CD4-positive, CD25-positive, alpha-beta regulatory T cell (primary cell): ENCODE results near the gene APOM. TPM values are rescaled to one million over a fixed set of nuclear protein-coding genes. Genes with fewer than 3 reads are reported as not detected.

Source experiments
- ATAC-seq, 2 donors: fragments of 150-1000 bp; cut with Tn5 transposase; one replicate each; pipeline ENCODE4 v1.10.0; 2021; ENCODE audit warnings: low read depth in 2 of 2, moderate number of reproducible peaks in 2 of 2, moderate library complexity in 1 of 2
- DNase-seq, 3 donors: peaks; one replicate each; pipeline versions ENCODE4 v3.0.0 to v3.0.0-alpha.2; 2012 to 2022; ENCODE audit warnings: mixed read lengths in 1 of 3
- H3K27ac ChIP-seq: one replicate; pipeline ENCODE4 v1.7.0; 2013; ENCODE audit warnings: mild to moderate bottlenecking, low read length; ENCODE audit not compliant: insufficient read depth, poor library complexity, severe bottlenecking
- H3K27me3 ChIP-seq: one replicate; pipeline ENCODE4 v1.7.0; 2013; ENCODE audit warnings: low read length; ENCODE audit not compliant: control insufficient read depth, insufficient read depth
- H3K36me3 ChIP-seq: one replicate; pipeline ENCODE4 v1.7.0; 2013; ENCODE audit warnings: mild to moderate bottlenecking, low read length, moderate library complexity; ENCODE audit not compliant: control insufficient read depth, insufficient read depth
- H3K4me1 ChIP-seq: 2 replicates; pipeline ENCODE4 v1.7.0; 2013; ENCODE audit warnings: mild to moderate bottlenecking, low read length; ENCODE audit not compliant: insufficient read depth, control insufficient read depth, poor library complexity, severe bottlenecking
- H3K4me3 ChIP-seq: one replicate; pipeline ENCODE4 v1.7.0; 2013; ENCODE audit warnings: low read depth, mild to moderate bottlenecking, low read length, moderate library complexity
- H3K9me3 ChIP-seq, 2 experiments: 1 replicate in 1 of 2; 2 replicates in 1 of 2; pipeline ENCODE4 v1.7.0; 2013; ENCODE audit warnings: low read length in 2 of 2, mild to moderate bottlenecking in 1 of 2, moderate library complexity in 1 of 2; ENCODE audit not compliant: control insufficient read depth in 2 of 2
- H3K27ac Mint-ChIP-seq, 3 donors: one replicate each; pipeline ENCODE4 v1.8.0; 2020 to 2022; ENCODE audit warnings: mild to moderate bottlenecking in 3 of 3, mixed read lengths in 3 of 3, moderate library complexity in 2 of 3
- H3K27me3 Mint-ChIP-seq: one replicate; pipeline ENCODE4 v1.8.0; 2022; ENCODE audit warnings: mild to moderate bottlenecking, mixed read lengths
- H3K36me3 Mint-ChIP-seq: one replicate; pipeline ENCODE4 v1.8.0; 2020; ENCODE audit warnings: mixed read lengths
- H3K4me1 Mint-ChIP-seq, 4 donors: one replicate each; pipeline ENCODE4 v1.8.0; 2020 to 2022; ENCODE audit warnings: mixed read lengths in 4 of 4, mild to moderate bottlenecking in 1 of 4
- H3K4me3 Mint-ChIP-seq, 4 donors: one replicate each; pipeline ENCODE4 v1.8.0; 2020 to 2022; ENCODE audit warnings: mild to moderate bottlenecking in 4 of 4, mixed read lengths in 4 of 4, moderate library complexity in 3 of 4
- H3K9me3 Mint-ChIP-seq, 7 donors: one replicate each; pipeline ENCODE4 v1.8.0; 2020 to 2022; ENCODE audit warnings: mixed read lengths in 7 of 7, mild to moderate bottlenecking in 3 of 7, moderate library complexity in 2 of 7
- polyA plus RNA-seq, 4 donors: library from polyadenylated mRNA; unstranded; fragments of 300-500 nt; fragmentation: Illumina TruSeq; gene quantifications; one replicate each; pipeline ENCODE4 v1.2.3, GENCODE V29; 2021
- total RNA-seq: library from RNA; stranded (reverse); gene quantifications from one replicate; pipeline ENCODE4 v1.2.3, GENCODE V29; 2022

The APOM gene
- total and polyA plus RNA-seq, 5 donors from 2014 or later, result 1.7 to 4.1 (median 2.6) TPM

- H3K36me3 Mint-ChIP-seq, result peaks cover 40% of the 10 kb centered on the region
- peak overlapping the region; percentile 98 for H3K27ac ChIP-seq
- H3K4me3 ChIP-seq, result peak overlapping the region; percentile 79
- no peak for ATAC-seq
- H3K27me3 Mint-ChIP-seq, result no peaks in the 10 kb centered on the region
- no peaks in the 10 kb centered on the region for H3K9me3 ChIP-seq
- no peak for DNase-seq
- peaks cover 4 to 74% (median 45%) of the 10 kb centered on the region in 4 donors for H3K4me1 Mint-ChIP-seq
- H3K9me3 Mint-ChIP-seq, result no peaks in the 10 kb centered on the region
- peak overlapping the region; percentile 92 to 98 (median 94) for H3K4me3 Mint-ChIP-seq
- H3K27me3 ChIP-seq, result no peaks in the 10 kb centered on the region
- H3K36me3 ChIP-seq, result peaks cover 50% of the 10 kb centered on the region
- H3K27ac Mint-ChIP-seq, result peak overlapping the region; percentile 98 to 100 (median 98)
- peaks cover 43% of the 10 kb centered on the region for H3K4me1 ChIP-seq
Measured at GRCh38 chr6:31666337-31666965, 10.8 kb downstream of the APOM start.

- Mint-ChIP-seq H3K4me3 (peak within 1 kb of the TSS in 3 of 4 donors; percentile 26 to 72 (median 47)), H3K9me3 (no peaks in the 10 kb centered on the region), H3K27ac (peak within 1 kb of the TSS in 1 of 3 donors; percentile 56), H3K27me3 (no peaks in the 10 kb centered on the region), H3K36me3 (peaks cover 40% of the 10 kb centered on the region), H3K4me1 (peaks cover 4 to 43% (median 25%) of the 10 kb centered on the region in 4 donors)
- peaks cover 15% of the 10 kb centered on the region for H3K4me1 ChIP-seq
- no peaks in the 10 kb centered on the region for H3K9me3 ChIP-seq
- ATAC-seq, result no peak
- H3K36me3 ChIP-seq, result peaks cover 58% of the 10 kb centered on the region
- no peak for DNase-seq
- no peak within 1 kb of the TSS for H3K27ac ChIP-seq
- no peaks in the 10 kb centered on the region for H3K27me3 ChIP-seq
- H3K4me3 ChIP-seq, result no peak within 1 kb of the TSS
Measured at GRCh38 chr6:31669676-31670075, 14.0 kb downstream of the APOM start, which contains the start of gene LY6G5B. Gene LY6G5B (plus strand): TSS chr6:31669976. CDS start chr6:31670951, 975 bp downstream.

GRCh38 chr6:31676322-31676903 is 20.7 kb downstream of the APOM start:
- Mint-ChIP-seq H3K27me3 (no peaks in the 10 kb centered on the region), H3K27ac (peak overlapping the region in 2 of 3 donors; percentile 38 to 93), H3K4me3 (peak overlapping the region in 1 of 4 donors; percentile 64), H3K36me3 (peaks cover 12% of the 10 kb centered on the region), H3K9me3 (no peaks in the 10 kb centered on the region), H3K4me1 (peaks cover 0 to 28% (median 14%) of the 10 kb centered on the region in 4 donors)
- ATAC-seq (no peak), DNase-seq (no peak)
- Histone ChIP-seq H3K9me3 (no peaks in the 10 kb centered on the region), H3K27ac (no peak overlapping the region), H3K4me1 (peaks cover 12% of the 10 kb centered on the region), H3K36me3 (peaks cover 20% of the 10 kb centered on the region), H3K27me3 (no peaks in the 10 kb centered on the region), H3K4me3 (no peak overlapping the region)

GRCh38 chr6:31676904-31677303 is 21.2 kb downstream of the APOM start:
- Histone ChIP-seq H3K9me3 (no peaks in the 10 kb centered on the region), H3K36me3 (peaks cover 16% of the 10 kb centered on the region), H3K27ac (no peak overlapping the region), H3K4me1 (peaks cover 16% of the 10 kb centered on the region), H3K27me3 (no peaks in the 10 kb centered on the region), H3K4me3 (no peak overlapping the region)
- no peaks in the 10 kb centered on the region for H3K9me3 Mint-ChIP-seq
- DNase-seq (no peak), ATAC-seq (no peak)
- H3K36me3 Mint-ChIP-seq, result peaks cover 12% of the 10 kb centered on the region
- peak overlapping the region in 1 of 4 donors; percentile 64 for H3K4me3 Mint-ChIP-seq
- no peaks in the 10 kb centered on the region for H3K27me3 Mint-ChIP-seq
- peaks cover 0 to 33% (median 16%) of the 10 kb centered on the region in 4 donors for H3K4me1 Mint-ChIP-seq
- peak overlapping the region in 2 of 3 donors; percentile 55 to 93 for H3K27ac Mint-ChIP-seq

GRCh38 chr6:31677955-31678354 is 22.3 kb downstream of the APOM start:
- Histone ChIP-seq H3K27ac (no peak overlapping the region), H3K27me3 (no peaks in the 10 kb centered on the region), H3K9me3 (no peaks in the 10 kb centered on the region), H3K4me3 (no peak overlapping the region), H3K4me1 (peaks cover 16% of the 10 kb centered on the region), H3K36me3 (peaks cover 10% of the 10 kb centered on the region)
- Mint-ChIP-seq H3K36me3 (peaks cover 4% of the 10 kb centered on the region), H3K27me3 (no peaks in the 10 kb centered on the region), H3K4me3 (peak overlapping the region in 2 of 4 donors; percentile 44 to 72), H3K4me1 (peaks cover 0 to 35% (median 18%) of the 10 kb centered on the region in 4 donors), H3K9me3 (no peaks in the 10 kb centered on the region), H3K27ac (peak overlapping the region in 1 of 3 donors; percentile 4)
- ATAC-seq (no peak), DNase-seq (no peak)

GRCh38 chr6:31680226-31681134 is 24.8 kb downstream of the APOM start, which contains the start of gene LY6G5C:
Gene LY6G5C (minus strand): TSS chr6:31681067. CDS start chr6:31680373, 694 bp downstream.
- DNase-seq, result peak; percentile 47 to 79 (median 61)
- H3K36me3 Mint-ChIP-seq, result peaks cover 4% of the 10 kb centered on the region
- H3K4me1 Mint-ChIP-seq, result peaks cover 0 to 35% (median 18%) of the 10 kb centered on the region in 4 donors
- Histone ChIP-seq H3K27ac (peak within 1 kb of the TSS; percentile 53), H3K27me3 (no peaks in the 10 kb centered on the region), H3K4me3 (peak within 1 kb of the TSS; percentile 86), H3K4me1 (peaks cover 16% of the 10 kb centered on the region), H3K9me3 (no peaks in the 10 kb centered on the region), H3K36me3 (peaks cover 8% of the 10 kb centered on the region)
- H3K4me3 Mint-ChIP-seq, result peak within 1 kb of the TSS; percentile 87 to 93 (median 90)
- peak within 1 kb of the TSS; percentile 86 to 94 (median 94) for H3K27ac Mint-ChIP-seq
- H3K9me3 Mint-ChIP-seq, result no peaks in the 10 kb centered on the region
- no peaks in the 10 kb centered on the region for H3K27me3 Mint-ChIP-seq
- ATAC-seq, result peak; percentile 76 to 78

- peak overlapping the region; percentile 87 to 93 (median 90) for H3K4me3 Mint-ChIP-seq
- Histone ChIP-seq H3K4me3 (peak overlapping the region; percentile 86), H3K9me3 (no peaks in the 10 kb centered on the region), H3K27me3 (no peaks in the 10 kb centered on the region), H3K27ac (peak overlapping the region; percentile 53), H3K36me3 (peaks cover 14% of the 10 kb centered on the region), H3K4me1 (peaks cover 16% of the 10 kb centered on the region)
- peaks cover 6% of the 10 kb centered on the region for H3K36me3 Mint-ChIP-seq
- H3K9me3 Mint-ChIP-seq, result no peaks in the 10 kb centered on the region
- peaks cover 0 to 35% (median 18%) of the 10 kb centered on the region in 4 donors for H3K4me1 Mint-ChIP-seq
- DNase-seq (peak; percentile 25 to 42 (median 27)), ATAC-seq (peak; percentile 10 to 34)
- peak overlapping the region in 2 of 3 donors; percentile 86 to 94 for H3K27ac Mint-ChIP-seq
- no peaks in the 10 kb centered on the region for H3K27me3 Mint-ChIP-seq
Measured at GRCh38 chr6:31681135-31681671, 25.5 kb downstream of the APOM start.
